GM18870 (cell line): Measurements from ENCODE around the gene HFM1.
"Not testable (repeated sequence)": the region's sequence is repeated elsewhere in the genome, so short reads cannot be mapped to it uniquely, and the experiment has no call there.

Source experiments
- ATAC-seq: cut with Tn5 transposase; IDR thresholded peaks from one replicate; pipeline ENCODE4 v1.9.1; 2021; ENCODE audit warnings: moderate library complexity; ENCODE audit not compliant: unreplicated experiment

The HFM1 gene, protein sequence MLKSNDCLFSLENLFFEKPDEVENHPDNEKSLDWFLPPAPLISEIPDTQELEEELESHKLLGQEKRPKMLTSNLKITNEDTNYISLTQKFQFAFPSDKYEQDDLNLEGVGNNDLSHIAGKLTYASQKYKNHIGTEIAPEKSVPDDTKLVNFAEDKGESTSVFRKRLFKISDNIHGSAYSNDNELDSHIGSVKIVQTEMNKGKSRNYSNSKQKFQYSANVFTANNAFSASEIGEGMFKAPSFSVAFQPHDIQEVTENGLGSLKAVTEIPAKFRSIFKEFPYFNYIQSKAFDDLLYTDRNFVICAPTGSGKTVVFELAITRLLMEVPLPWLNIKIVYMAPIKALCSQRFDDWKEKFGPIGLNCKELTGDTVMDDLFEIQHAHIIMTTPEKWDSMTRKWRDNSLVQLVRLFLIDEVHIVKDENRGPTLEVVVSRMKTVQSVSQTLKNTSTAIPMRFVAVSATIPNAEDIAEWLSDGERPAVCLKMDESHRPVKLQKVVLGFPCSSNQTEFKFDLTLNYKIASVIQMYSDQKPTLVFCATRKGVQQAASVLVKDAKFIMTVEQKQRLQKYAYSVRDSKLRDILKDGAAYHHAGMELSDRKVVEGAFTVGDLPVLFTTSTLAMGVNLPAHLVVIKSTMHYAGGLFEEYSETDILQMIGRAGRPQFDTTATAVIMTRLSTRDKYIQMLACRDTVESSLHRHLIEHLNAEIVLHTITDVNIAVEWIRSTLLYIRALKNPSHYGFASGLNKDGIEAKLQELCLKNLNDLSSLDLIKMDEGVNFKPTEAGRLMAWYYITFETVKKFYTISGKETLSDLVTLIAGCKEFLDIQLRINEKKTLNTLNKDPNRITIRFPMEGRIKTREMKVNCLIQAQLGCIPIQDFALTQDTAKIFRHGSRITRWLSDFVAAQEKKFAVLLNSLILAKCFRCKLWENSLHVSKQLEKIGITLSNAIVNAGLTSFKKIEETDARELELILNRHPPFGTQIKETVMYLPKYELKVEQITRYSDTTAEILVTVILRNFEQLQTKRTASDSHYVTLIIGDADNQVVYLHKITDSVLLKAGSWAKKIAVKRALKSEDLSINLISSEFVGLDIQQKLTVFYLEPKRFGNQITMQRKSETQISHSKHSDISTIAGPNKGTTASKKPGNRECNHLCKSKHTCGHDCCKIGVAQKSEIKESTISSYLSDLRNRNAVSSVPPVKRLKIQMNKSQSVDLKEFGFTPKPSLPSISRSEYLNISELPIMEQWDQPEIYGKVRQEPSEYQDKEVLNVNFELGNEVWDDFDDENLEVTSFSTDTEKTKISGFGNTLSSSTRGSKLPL (N-terminal part only)

DNA sequence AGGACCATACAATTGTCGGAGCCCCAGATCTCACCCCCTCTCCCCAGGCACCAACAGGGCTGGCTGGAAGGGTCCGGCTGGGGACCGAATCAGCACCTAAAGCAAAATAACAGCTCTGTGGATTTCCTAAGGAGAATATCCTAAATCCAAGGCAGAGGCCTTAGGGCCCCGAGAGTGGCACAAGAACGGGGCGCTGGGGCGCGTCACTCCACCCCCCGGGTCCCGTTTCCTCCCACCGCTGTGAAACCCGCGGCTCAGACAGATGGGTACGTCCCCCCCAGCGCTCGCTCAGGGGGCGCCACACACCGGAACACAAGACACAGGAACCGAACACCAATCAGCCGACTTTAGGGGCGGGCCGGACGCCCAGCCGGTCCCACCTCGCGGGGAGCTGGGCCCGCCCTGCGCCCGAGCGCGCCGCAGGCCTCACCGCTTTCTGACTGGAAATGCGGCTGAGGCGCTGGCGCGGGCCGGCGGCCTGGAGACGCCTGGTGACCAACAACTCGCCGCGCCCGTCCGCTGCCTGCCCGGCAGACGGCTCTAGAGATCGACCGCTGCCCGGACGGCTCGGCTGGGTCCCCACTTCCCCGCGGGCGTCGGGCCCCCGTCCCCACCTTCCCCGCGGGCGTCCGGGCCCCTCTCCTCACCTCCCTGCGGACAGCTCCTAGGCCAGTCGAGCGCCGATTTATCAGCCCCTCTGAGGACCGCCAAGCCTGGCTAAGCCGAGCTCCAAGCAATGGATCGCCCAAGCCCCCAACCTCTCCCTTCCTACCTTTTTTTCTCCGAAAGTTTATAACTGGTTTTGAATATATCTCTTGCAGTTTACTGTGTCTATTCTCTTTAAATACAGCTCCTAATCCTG, at the start of gene HFM1:
Gene HFM1, minus strand, starts transcription at position 687 of the 862 bp plus-strand sequence. CDS start 3,755 bp downstream, outside the sequence.
- peak; percentile 87 for ATAC-seq

DNA sequence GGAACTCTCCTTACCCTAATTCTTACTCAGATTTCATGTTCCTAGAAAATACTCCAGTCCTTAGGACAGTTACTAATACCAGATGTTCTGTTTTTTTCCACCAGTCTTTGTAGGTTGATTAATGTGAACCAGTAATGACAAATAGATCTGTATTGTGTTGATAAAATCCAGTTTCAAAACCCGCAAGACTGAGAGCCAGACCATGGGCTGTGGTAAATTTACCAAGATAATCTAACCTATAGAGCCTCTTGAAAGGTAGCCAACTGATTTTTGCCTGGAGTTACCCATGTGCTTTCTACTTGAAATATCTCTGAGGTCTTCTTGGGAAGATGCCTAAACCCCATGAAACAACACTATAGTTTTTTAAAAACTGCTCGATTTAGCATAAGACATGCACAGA, 49.5 kb upstream of the HFM1 start:
- ATAC-seq = no peak

DNA sequence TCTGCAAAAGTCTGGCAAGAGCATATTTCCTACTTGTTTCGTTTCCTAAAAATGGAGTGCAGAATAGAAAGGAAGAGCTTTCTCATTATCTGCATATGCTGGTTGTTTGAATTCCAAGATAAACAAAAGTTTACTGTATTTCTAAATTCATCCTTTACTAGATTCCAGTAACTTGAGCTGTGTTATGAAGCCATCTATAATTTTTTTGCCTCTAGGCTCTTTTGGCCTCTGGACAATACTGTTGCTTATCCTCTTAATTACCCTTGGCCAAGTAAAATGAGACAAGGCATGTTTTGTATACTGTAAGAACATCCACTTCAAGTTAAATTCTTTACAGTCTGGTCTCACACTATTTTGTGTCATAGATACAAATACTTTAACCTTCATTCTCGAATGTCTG, 45.6 kb upstream of the HFM1 start:
- ATAC-seq = no peak

DNA sequence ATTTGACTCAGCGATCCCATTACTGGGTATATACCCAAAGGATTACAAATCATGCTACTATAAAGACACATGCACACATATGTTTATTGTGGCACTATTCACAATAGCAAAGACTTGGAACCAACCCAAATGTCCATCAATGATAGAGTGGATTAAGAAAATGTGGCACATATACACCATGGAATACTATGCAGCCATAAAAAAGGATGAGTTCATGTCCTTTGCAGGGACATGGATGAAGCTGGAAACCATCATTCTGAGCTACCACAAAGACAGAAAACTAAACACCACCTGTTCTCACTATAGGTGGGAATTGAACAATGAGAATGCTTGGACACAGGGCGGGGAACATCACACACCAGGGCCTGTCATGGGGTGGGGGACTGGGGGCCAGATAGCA, 43.1 kb upstream of the HFM1 start:
- ATAC-seq = not testable (repeated sequence)

DNA sequence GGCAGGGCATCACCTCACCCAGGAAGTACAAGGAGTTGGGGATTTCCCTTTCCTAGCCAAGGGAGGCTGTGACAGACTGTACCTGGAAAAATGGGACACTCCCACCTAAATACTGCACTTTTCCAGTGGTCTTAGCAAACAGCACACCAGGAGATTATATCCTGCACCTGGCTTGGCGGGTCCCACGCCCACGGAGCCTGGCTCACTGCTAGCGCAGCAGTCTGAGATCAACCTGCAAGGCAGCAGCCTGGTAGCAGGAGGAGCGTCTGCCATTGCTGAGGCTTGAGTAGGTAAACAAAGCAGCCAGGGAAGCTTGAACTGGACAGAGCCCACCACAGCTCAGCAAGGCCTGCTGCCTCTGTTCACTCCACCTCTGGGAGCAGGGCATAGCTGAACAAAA, 37.3 kb upstream of the HFM1 start:
- ATAC-seq = not testable (repeated sequence)

DNA sequence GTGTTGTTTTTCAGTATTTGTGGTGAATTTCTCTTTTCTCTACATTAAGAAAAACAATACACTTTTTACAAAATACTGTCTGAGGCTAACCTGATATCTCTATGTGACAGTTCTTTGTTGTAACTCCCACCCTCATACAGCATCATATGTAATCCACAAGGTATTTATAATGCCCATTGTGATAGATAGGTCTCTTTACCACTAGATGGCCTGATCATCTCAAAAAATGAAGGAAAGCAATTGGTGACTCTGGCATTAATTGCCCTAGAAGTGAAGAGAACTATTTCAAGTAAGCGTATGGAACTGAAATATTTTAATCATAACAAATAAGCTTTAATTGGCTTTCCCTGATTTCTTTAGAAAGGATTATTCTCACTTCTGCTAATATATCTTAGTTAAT, 36.2 kb upstream of the HFM1 start:
- ATAC-seq = no peak

DNA sequence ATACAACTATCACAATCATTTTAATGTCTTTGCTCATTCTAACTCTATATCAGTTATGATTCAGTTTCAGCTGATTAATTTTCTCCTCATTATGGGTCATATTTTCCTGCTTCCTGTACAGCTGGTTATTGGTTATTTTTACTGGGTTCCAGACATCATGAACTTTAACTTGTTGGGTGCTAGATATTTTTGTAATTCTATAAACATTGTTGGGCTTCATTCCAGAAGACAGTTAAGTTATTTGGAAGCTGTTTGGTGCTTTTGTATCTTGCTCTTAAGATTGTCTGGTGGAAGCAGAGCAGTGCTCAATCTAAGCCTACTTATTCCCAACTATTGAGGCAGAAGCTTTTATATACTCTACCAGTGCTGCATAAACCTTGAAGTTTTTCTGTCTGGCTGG, 34.4 kb upstream of the HFM1 start:
- ATAC-seq = no peak

DNA sequence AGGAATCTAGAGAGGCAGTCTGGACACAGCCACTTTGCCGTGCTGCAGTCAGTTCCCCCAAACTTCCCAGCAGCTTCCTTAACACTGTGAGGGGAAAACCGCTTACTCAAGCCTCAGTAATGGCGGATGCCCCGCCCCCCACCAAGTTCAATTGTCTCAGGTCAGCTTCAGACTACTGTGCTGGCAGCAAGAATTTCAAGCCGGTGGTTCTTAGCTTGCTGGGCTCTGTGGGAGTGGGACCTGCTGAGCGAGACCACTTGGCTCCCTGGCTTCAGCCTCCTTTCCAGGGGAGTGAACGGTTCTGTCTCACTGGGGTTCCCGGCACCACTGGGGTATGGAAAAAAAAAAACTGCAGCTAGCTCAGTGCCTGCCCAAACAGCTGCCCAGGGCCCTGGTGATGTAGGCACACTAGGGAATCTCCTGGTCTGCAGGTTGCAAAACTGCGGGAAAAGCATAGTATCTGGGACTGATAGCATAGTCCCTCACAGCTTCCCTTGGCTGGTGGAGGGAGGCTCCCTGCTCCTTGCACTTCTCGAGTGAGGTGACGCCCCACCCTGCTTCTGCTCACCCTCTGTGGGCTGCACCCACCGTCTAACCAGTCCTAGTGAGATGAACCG, 23.7 kb upstream of the HFM1 start:
- ATAC-seq = no peak

DNA sequence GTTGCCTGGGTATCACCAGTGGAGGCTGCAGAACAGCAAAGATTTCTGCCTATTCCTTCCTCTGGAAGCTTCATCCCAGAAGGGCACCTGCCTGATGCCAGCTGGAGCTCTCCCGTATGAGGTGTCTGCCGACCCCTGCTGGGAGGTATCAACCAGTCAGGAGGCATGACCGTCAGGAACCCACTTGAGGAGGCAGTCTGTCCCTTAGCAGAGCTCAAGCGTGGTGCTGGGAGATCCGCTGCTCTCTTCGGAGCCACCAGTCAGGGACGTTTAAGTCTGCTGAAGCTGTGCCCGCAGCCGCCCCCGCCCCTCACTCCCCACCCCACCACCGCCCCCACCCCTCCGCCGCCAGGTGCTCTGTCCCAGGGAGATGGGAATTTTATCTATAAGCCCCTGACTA, 23.1 kb upstream of the HFM1 start:
- no peak for ATAC-seq

DNA sequence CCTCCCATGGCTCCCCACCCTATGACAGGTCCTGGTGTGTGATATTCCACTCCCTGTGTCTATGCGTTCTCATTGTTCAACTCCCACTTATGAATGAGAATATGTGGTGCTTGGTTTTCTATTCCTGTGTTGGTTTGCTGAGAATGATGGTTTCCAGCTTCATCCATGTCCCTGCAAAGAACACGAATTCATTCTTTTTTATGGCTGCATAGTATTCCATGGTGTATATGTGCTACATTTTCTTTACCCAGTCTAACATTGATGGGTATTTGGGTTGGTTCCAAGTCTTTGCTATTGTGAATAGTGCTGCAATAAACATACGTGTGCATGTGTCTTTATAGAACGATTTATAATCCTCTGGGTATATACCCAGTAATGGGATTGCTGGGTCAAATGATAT, 17.9 kb upstream of the HFM1 start:
- ATAC-seq = not testable (repeated sequence)

DNA sequence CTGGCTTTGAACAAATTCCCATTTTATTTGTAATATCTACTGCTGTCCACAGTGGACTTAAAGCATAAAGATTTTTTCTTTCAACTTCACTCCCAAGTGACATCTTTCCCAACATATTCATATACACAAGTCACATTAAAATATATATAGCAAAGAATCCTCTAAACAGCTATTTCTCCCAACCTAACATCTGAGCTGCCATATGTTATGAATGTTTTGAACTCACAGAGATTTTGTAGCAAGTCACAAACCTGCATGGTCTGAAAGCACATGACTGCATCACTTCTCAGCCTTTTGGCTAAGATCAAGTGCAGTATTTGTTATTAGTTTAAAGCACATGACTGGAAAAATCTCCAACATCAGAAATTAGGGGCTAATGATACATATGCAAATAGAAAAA, 7.7 kb upstream of the HFM1 start:
- no peak for ATAC-seq

DNA sequence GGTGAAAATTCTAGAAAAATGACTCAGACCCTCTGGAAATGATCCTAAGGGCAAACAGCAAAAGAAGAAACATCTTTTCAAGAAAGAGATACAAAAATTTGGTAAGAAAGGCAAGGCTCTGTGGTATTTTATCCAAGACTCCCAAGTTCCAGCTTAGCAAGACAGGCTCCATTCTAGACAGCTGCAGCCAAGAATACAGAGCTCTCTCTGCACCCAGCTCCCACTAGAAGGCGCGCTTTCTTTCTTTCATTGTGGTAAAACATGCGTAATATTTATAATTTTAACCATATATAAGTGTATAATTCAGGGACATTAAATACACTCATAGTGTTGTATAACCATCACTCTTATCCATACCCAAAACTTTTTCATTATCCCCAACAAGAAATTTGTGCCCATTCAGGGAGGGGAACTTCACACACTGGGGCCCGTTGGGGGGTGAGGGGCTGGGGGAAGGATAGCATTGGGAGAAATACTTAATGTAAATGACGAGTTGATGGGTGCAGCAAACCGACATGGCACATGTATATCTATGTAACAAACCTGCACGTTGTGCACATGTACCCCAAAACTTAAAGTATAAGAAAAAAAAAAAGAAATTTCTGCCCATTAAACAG, 2.2 kb upstream of the HFM1 start:
- ATAC-seq = no peak

DNA sequence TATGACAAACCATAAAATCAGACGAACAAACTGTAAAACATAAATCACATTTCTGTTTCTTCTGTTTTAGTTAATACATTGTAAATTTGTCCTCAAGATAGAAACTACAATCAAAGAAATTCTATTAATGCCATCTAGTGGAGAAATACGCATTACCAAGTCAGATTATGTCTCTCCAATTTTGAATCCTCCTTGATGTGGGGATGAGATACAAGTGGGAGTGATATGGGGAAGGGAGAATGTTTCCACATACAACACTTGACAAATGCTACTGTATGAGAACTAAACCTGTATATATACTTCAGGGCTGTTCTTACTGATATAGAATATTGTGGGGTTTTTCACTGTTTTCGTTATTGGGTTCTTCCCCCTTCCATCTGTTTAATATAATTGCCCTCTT, 2.6 kb downstream of the HFM1 start:
- ATAC-seq = no peak

DNA sequence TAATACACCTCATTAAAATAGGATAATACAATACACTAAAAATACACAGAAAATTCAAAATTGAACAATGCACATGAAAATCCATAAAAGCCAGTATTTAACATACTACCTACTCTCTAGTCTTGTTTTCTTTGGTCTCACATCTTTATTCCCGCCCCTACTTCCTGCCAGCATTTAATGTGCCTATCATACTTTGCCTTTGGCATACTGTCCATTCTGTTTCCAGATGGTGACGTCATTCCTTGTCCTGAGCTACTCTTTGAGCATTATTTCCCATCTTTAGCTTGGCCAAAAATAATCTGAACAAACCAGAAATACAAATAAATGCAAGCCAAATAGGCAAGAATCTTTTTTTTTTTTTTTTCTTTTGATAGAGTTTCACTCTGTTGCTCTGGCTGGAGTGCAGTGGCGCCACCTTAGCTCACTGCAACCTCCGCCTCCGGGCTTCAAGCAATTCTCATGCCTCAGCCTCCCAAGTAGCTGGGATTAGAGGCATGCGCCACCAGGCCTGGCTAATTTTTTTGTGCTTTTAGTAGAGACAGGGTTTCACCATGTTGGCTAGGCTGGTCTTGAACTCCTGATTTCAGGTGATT, 4.4 kb downstream of the HFM1 start:
- ATAC-seq = no peak

DNA sequence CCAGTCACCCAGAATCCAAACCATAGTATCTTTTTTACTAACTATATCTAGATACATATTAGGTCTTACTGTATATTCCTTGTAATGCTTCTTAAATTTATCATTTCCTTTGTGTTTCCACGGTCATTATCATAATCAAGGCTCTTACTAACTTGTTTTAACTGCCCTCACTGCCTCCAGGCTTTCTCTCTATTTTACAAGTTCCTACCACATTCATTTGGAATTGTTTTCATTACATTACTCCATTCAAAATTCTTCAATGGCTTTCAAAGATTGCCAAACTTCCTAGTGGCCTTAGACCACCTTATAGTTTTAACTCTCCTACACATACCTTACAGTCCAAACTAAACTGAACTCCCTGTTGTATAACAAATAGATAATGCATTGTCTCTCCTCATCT, 6.3 kb downstream of the HFM1 start:
- no peak for ATAC-seq

DNA sequence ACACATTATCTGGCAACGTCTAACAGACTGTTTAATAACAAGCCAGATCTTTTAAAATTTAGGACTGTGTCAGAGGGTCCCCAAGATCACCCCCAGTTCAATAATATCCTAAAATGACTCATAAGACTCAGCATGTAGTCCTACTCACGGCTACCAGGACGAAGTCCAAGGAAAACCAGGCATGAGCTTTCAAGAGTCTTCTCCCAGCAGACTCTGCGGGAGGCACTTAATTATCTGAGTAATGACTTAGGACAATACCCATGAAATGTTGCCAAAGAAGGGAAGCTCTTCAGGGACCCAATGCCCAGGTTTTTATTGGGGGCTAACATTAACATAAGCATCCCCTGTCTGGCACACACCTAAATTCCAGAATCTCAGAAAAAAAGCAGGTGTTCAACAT, 7.0 kb downstream of the HFM1 start:
- no peak for ATAC-seq

DNA sequence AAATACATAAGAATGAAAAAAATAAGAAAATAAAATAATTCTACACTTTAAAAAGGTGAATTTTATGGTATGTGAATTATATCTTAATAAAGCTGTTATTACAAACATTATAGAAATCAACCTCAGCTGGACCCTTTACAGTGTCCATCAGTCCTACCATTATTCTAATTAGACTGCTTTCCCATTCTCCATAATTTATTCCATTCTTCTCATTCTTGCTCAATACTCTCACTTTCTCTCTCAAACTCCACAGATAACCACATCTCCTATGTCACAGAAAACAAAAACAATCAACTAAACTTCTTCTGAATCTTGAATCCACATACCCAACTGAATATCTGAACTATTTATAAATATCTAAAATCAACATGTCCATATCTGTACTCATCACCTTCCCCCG, 11.6 kb downstream of the HFM1 start:
- no peak for ATAC-seq

DNA sequence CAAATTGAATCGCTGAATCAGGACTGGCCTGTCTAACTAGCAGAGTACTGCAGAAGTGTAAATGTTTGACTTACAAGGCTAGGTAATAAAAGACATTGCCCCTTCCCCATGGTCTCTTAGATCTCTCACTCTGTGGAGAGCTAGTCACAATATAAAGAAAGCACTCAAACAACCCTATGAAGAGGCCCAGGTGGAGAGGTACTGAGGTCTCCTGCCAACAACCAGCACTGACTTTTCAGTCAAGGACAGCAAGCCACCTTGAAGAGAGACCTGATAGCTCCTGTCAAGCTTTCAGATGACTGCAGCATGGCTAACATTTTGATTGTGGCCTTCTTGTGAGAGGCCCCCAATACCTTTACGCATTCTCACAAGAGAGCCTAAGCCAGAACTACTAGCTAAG, 18.5 kb downstream of the HFM1 start:
- ATAC-seq = no peak

DNA sequence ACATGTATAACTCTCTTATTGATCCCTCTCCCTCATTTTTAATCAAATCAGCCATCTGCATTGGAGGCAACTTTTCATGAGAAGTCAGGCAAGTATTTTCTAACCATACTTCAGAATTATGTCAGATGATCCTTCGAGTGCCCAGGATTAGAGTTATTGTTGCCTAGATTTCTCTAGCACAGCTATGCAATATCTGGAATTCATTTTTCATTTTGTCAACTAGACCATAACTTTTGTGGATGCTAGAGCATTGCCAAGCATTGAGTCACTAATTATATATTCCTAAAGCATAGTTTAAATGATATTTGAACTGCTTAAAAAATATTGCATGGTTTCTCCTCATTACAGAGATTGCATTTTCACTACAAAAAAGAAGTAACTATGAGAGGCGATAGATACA, 21.2 kb downstream of the HFM1 start:
- no peak for ATAC-seq
